ENCODE data around the gene CRYZL1. TPM values are rescaled to one million over a fixed set of nuclear protein-coding genes. Genes with fewer than 3 reads are reported as not detected.
A peak's percentile ranks its signal among the peaks of the same experiment; 100 is the strongest.

The CRYZL1 gene
- total and polyA plus RNA-seq, 2 donors (not counting 1 experiment from before 2014, with no cell fraction given), result 30.7 to 72.6 TPM

DNA sequence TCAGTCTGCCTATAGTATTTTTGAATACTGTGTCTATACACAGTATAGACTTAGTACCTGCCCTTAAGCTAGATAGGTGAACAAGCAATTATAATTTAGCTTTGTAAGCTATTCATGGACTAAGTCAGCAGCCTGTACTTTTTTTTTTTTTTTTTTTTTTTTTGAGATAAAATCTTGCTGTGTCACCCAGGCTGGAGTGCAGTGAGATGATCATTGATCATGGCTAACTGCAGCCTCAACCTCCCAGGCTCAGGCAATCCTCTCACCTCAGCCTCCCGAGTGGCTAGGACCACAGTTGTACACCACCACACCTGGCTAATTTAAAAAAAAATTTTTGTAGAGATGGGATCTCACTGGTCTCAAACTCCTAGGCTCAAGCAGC is 18.0 kb upstream of the CRYZL1 start:
- Histone ChIP-seq H3K27ac (ENCODE audit: insufficient read depth, low read length) (no peak overlapping the region), H3K9ac (ENCODE audit: insufficient read depth, low read length) (no peak overlapping the region), H3K27me3 (ENCODE audit: control insufficient read depth, insufficient read depth, low read length) (no peaks in the 10 kb centered on the region), H3K9me3 (ENCODE audit: control insufficient read depth, insufficient read depth, low read depth, low read length) (no peaks in the 10 kb centered on the region), H3K79me2 (ENCODE audit: control insufficient read depth, insufficient read depth, low read length) (peaks cover 45% of the 10 kb centered on the region), H2AFZ (ENCODE audit: low read length) (no peak overlapping the region), H3K36me3 (ENCODE audit: control insufficient read depth, insufficient read depth, low read length) (no peaks in the 10 kb centered on the region), H3K4me1 (ENCODE audit: control insufficient read depth, extremely low read depth, insufficient read depth, low read length) (peaks cover 11% of the 10 kb centered on the region), H4K20me1 (ENCODE audit: control insufficient read depth, extremely low read depth, insufficient read depth, low read length) (no peaks in the 10 kb centered on the region), H3K4me2 (ENCODE audit: extremely low read depth, insufficient read depth, low read length) (no peak overlapping the region), H3K4me3 (replicated peaks in 1 of 4; ENCODE audit: control extremely low read depth in 1 of 4, insufficient read depth in 1 of 4, low read depth in 3 of 4, low read length in 4 of 4) (no peak overlapping the region)
- TF ChIP-seq EZH2 (IDR thresholded peaks at IDR 0.05; ENCODE audit: low read length, missing control alignments), result no peak
- TF ChIP-seq, protein P1, sequence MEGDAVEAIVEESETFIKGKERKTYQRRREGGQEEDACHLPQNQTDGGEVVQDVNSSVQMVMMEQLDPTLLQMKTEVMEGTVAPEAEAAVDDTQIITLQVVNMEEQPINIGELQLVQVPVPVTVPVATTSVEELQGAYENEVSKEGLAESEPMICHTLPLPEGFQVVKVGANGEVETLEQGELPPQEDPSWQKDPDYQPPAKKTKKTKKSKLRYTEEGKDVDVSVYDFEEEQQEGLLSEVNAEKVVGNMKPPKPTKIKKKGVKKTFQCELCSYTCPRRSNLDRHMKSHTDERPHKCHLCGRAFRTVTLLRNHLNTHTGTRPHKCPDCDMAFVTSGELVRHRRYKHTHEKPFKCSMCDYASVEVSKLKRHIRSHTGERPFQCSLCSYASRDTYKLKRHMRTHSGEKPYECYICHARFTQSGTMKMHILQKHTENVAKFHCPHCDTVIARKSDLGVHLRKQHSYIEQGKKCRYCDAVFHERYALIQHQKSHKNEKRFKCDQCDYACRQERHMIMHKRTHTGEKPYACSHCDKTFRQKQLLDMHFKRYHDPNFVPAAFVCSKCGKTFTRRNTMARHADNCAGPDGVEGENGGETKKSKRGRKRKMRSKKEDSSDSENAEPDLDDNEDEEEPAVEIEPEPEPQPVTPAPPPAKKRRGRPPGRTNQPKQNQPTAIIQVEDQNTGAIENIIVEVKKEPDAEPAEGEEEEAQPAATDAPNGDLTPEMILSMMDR (conservative IDR thresholded peaks at IDR 0.05 in 1 of 2, IDR thresholded peaks at IDR 0.05 in 1 of 2; ENCODE audit: low read depth in 1 of 2, low read length in 2 of 2), result no peak
- DNase-seq (ENCODE audit: low read depth in 2 of 2), result no peak

DNA sequence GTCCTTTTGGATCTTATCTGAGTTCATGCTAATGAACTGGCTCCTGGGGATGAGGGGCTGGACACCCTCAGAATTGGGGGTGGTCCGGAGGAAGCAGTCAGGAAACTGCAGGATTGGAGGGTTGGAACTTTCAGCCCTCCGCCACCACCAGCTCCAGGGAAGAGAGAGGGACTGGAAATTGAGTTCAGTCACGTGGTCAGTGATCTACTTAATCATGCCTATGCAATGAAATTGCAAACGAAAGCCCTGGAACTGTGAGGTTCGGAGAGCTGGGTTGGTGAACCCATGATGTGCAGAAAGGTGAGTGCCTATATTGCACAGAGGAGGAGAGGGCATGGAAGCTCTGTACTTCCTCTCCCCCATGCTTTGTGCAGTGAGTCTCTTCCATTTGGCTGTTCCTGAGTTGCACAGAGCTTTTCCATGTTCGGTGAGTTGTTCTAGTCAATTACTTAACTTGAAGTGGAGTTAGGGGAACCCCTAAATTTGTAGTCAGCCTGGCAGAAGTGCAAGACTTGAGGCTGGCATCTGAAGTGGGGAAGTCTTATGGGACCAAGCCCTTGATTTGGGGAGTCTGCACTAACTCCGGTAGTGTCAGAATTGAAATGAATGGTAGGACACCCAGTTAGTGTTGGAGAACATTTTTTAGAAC is 17.5 kb upstream of the CRYZL1 start:
- peaks cover 13% of the 10 kb centered on the region for H3K4me1 ChIP-seq (ENCODE audit: control insufficient read depth, extremely low read depth, insufficient read depth, low read length)
- no peak overlapping the region for H2AFZ ChIP-seq (ENCODE audit: low read length)
- H3K79me2 ChIP-seq (ENCODE audit: control insufficient read depth, insufficient read depth, low read length), result peaks cover 45% of the 10 kb centered on the region
- H3K9me3 ChIP-seq (ENCODE audit: control insufficient read depth, insufficient read depth, low read depth, low read length), result no peaks in the 10 kb centered on the region
- no peak overlapping the region for H3K4me2 ChIP-seq (ENCODE audit: extremely low read depth, insufficient read depth, low read length)
- H3K27me3 ChIP-seq (ENCODE audit: control insufficient read depth, insufficient read depth, low read length), result no peaks in the 10 kb centered on the region
- no peaks in the 10 kb centered on the region for H3K36me3 ChIP-seq (ENCODE audit: control insufficient read depth, insufficient read depth, low read length)
- H4K20me1 ChIP-seq (ENCODE audit: control insufficient read depth, extremely low read depth, insufficient read depth, low read length), result no peaks in the 10 kb centered on the region
- no peak overlapping the region for H3K9ac ChIP-seq (ENCODE audit: insufficient read depth, low read length)
- no peak overlapping the region for H3K4me3 ChIP-seq (replicated peaks in 1 of 4; ENCODE audit: control extremely low read depth in 1 of 4, insufficient read depth in 1 of 4, low read depth in 3 of 4, low read length in 4 of 4)
- no peak overlapping the region for H3K27ac ChIP-seq (ENCODE audit: insufficient read depth, low read length)
- no peak for DNase-seq (ENCODE audit: low read depth in 2 of 2)
- TF ChIP-seq, protein P1 (conservative IDR thresholded peaks at IDR 0.05 in 1 of 2, IDR thresholded peaks at IDR 0.05 in 1 of 2; ENCODE audit: low read depth in 1 of 2, low read length in 2 of 2), result no peak
- no peak for TF ChIP-seq EZH2 (IDR thresholded peaks at IDR 0.05; ENCODE audit: low read length, missing control alignments)

DNA sequence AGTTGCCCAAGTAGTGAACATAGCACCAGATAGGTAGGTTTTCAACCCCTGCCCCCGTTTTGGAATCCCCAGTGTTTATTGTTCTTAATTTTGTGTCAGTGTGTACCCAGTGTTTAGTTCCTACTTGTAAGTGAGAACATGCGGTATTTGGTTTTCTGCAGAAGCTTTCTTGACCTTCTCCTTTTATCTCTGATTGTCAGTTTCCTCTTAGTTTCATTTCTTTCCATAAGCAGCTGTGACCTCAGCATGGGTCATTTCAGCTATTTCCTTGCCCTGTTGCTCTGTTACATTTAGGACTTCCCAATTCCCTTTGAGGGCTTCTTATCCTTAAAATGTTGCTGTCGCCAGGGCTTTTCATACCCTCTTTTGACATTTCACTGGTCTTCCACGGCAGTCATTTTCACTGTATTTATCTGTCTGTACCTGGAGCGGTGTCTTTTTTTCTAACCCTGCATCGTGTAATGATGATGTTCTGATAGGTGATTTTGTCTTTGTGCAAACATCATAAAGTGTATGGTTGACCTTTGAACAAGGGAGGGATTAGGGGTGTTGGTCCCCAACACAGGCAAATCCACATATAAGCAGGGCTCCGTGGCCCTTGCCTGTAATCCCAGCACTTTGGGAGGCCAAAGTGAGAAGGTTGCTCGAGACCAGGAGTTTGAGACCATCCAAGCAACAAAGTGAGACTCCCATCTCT is 15.7 kb upstream of the CRYZL1 start:
- Histone ChIP-seq H3K9me3 (ENCODE audit: control insufficient read depth, insufficient read depth, low read depth, low read length) (no peaks in the 10 kb centered on the region), H3K4me1 (ENCODE audit: control insufficient read depth, extremely low read depth, insufficient read depth, low read length) (peaks cover 13% of the 10 kb centered on the region), H3K4me2 (ENCODE audit: extremely low read depth, insufficient read depth, low read length) (peak overlapping the region; percentile 68), H3K27ac (ENCODE audit: insufficient read depth, low read length) (no peak overlapping the region), H3K27me3 (ENCODE audit: control insufficient read depth, insufficient read depth, low read length) (no peaks in the 10 kb centered on the region), H3K9ac (ENCODE audit: insufficient read depth, low read length) (no peak overlapping the region), H3K4me3 (replicated peaks in 1 of 4; ENCODE audit: control extremely low read depth in 1 of 4, insufficient read depth in 1 of 4, low read depth in 3 of 4, low read length in 4 of 4) (no peak overlapping the region), H4K20me1 (ENCODE audit: control insufficient read depth, extremely low read depth, insufficient read depth, low read length) (no peaks in the 10 kb centered on the region), H3K79me2 (ENCODE audit: control insufficient read depth, insufficient read depth, low read length) (peaks cover 54% of the 10 kb centered on the region), H3K36me3 (ENCODE audit: control insufficient read depth, insufficient read depth, low read length) (no peaks in the 10 kb centered on the region), H2AFZ (ENCODE audit: low read length) (no peak overlapping the region)
- TF ChIP-seq, protein P1 (conservative IDR thresholded peaks at IDR 0.05 in 1 of 2, IDR thresholded peaks at IDR 0.05 in 1 of 2; ENCODE audit: low read depth in 1 of 2, low read length in 2 of 2), result no peak
- TF ChIP-seq EZH2 (IDR thresholded peaks at IDR 0.05; ENCODE audit: low read length, missing control alignments), result no peak
- DNase-seq (ENCODE audit: low read depth in 2 of 2), result peak in 1 of 2 donors; percentile 25
